GM18520 (cell line): Measurements from ENCODE around the gene TMEM164.

Source experiments
- ATAC-seq: cut with Tn5 transposase; IDR thresholded peaks from one replicate; pipeline ENCODE4 v1.9.1; 2021; ENCODE audit not compliant: unreplicated experiment

TMEM164 gene

DNA sequence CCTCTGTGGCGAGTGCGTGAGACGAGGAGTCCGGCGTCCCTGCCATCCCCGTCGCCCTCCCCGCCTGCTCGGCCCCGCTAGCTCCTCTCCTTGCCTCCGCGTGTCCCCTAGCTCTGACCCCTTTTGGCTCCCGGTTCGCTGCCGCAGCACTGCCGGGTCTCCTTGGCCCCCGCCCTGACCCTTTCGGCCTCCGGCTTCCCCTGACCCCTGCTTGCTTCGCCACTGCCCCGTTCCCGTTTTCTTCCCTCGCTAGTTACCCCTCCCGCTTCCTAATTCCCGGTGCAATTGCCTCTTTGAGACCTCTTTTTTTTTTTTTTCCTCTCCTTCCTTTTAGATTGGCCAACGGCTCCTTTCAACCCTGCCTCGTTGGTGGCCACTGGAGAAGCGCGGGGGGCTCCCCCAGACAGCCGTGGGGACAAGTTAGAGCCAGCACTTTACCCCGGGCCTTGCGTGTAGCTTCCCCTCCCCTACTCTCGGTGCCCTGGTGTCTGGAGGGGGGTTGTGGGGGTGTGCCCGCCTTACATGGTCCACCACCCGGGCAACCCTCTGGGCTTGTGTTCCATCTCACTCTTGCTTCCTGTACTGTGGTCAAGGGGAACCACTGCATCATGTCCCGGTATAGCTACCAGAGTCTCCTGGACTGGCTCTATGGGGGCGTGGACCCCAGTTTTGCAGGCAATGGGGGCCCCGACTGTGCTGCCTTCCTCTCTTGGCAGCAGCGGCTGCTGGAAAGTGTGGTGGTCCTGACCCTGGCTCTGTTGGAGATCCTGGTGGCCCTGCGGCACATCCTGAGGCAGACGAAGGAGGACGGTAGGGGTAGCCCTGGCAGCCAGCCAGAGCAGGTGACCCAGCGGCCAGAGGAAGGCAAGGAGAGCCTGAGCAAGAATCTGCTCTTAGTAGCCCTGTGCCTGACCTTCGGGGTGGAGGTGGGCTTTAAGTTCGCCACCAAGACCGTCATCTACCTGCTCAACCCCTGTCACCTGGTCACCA, 548 bp downstream of the TMEM164 start:
- no peak for ATAC-seq

DNA sequence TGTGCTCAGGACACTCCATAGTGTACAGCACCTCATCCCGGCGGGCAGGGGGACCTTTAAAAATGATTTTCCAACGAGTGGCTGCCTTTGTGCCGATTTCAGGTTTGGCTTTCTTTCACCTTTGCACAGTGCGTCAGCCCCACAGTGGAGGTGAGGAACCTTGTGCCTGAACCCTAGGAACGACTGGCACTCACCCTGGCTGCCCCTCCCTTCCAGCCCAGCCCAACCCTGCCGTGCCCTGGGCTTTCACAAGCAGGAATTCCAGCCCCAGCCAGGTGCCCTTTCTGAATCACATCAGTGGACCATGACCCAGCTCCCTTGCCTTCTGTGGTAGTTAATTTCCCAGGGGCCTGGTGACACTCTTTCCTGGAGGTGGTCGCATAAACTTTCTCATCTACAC, 1.3 kb downstream of the TMEM164 start:
- ATAC-seq, result no peak

DNA sequence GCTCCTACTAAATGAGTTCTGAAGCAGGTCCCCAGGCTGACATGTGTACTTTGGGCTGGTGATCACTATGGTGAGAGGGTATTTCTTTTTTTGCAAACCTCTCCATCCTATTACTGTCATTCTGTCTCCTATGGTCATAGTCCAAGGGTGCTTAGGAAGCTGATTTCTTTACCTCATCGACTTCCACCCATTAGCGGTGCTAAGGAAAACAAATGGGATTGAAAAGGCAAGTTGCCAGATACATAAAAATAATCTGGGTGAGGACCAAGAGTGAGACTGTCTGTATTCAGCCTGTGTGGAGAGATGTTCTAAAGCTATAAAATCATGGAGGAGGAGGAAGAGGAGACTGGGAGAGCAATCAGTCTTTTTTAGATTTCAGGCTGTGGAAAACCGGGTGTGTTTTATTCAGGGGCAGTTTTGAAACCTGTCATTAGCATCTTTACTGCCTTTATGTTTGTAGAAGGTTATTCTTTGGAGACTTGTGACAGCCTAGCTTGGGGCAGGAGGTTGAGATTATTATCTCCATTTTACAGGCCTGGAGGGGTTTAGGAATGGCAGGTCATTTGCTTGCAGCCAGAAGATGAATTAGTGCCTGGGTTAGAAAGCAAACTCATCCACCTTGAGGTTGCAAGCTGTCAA, 1.9 kb downstream of the TMEM164 start:
- ATAC-seq, result no peak

DNA sequence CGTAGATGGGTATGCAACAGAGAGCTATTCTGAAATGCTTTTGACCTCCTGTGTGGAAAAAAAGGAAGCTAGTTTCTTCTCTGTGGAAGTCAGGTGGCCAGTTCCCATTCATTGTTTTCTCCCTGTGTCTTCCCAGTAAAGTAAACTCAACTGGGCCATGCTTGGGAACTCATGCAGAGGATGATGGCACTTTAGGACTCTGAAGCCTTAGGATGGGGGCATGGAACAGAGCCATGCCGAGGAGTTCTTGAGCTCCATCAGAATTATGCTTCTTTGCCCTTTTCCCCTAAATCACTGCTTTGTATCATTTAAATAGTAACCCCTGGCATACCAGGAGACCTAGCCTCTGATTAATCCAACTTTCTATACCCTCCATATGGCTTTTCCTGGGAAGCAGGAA, 3.2 kb downstream of the TMEM164 start:
- ATAC-seq, result no peak

DNA sequence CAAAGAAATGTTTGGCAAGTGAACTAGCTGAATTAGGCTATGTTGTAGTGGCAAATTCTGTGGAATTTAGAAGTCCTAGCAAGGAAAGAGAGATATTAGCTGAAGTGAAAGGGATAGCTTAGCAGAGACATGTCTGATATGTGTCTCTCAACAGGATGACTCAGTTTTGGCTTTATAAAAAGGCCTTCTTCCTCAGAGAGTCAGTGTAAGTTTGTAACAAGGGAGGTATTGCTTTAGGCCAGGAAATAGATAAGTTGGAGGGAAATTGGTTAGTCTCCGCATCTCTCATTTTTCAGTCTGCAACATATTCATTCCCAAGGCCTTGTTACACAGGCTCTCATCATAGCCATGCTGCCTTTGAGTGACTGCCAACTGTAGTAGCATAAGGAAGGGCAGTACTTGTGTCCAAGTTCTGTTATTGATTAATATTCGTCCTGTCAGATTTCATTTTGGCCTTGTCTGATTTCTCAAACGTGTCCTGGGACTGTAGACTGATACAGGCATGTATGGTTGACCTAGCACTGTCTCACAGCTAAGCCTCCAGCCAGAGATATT, 4.0 kb downstream of the TMEM164 start:
- ATAC-seq, result no peak

DNA sequence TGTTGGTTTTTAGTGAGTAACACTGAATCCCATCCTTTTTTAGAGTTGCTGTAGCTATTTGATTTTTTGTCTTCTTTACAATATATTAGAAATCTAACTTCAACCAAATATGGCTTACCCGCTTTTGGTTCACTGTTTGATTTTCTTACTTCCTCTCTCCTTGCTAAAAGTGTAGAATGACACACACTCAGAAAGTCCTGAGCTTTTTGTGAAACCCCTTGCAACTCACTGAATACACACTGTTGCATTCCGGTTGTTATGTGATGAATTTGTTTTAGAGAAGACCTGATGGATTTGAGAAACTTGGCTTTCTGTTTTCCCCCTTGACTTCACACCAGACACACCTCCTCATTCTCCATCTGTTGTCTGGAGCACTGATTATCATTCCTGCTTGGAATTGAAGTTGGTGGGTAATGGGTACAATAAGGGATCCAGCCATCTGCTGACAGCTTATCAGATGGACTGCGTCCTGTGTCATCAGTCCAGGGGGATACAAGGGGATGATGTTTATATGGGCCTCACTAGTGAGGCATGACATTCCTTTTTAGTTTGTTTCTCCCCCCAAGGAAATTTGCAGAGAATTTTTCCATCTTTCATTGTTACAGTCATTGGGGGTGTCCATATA, 5.2 kb downstream of the TMEM164 start:
- no peak for ATAC-seq

DNA sequence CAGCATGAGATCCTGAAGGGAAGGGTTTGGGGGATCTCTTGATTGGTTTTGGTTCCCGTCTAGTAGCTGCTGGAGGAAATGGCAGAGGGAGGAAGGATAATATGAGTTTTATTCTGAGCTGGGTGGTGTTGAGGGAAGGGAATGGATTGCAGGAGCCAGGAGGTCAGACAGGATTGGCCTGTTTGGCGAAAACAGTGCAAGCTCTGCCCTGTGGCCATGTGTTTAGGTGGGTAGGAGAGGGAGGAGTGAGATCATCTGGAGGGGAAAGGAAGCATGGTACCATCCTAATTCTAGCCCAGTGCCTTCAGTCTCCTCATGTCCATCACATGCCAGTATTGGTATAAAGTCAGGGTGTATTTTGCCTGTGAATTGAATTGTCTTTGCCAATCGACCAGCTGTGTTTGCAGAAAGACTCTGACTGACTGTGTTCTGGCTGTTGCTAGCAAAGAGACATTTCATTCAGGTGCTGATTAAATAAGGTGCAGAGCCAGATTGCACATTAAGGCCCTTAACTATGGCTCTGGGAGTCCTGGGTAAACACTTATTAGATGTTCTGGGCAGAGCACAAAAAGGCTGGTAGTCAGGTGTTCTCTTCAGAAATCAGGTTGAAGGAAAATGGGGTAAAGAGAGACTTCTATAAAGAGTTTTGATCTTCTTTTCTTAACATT, 10.0 kb downstream of the TMEM164 start:
- ATAC-seq, result no peak

DNA sequence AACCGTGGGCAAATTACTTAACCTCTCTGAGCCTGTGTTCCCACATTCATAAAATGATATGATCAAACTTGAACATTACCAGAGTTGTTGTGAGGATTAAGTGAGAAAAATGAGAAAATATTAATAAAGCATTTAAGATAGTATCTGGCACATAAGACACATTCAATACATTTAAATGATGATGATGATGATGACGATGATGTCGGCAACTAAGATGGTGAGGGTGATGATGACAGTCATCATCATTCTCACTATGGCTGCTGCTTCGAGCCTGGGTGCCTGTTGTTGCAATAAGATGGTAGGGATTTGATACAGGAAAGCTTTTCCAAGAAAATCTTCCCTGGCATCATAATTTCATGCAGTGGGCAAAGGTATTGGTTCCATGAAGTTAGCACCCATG, 11.1 kb downstream of the TMEM164 start:
- ATAC-seq, result no peak

DNA sequence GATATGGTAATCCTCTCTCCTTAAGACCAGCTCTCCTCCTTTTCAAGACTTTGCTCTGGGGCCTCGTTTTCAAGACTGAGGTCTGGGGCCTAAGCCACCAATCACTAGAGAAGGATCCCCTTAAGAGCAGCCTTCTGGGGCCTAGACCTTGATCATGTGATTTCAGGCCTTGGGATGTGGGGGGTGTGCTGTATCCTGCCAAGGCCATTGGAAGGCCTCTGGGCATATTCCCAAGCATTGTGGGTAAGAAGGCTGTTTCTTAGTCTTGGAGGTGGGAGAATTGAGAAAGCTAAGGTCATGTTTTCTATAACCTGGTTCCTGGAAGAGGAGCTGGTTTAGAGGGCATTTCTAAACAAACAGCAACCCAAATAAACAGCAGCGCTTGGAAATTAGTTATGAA, 12.1 kb downstream of the TMEM164 start:
- ATAC-seq, result no peak

DNA sequence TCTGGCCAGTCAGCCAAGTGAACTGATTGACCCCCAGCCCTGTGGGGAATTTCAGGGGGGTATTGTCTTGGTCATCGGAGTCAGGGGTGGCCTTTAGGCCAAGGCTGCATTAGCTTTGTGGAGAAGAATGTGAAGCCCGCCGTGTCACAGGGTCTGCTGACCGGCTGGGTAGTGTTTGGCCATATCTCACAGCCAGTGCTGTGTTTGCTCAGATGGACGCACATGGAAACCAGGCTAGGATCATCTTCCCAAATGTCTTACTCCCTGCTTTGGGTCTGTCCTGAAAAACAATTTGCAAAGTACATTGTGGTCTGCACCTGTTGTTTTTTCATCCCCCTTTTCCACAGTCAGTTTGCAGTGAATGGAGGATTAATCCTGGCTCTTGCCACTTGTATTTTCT, 13.0 kb downstream of the TMEM164 start:
- ATAC-seq, result no peak

DNA sequence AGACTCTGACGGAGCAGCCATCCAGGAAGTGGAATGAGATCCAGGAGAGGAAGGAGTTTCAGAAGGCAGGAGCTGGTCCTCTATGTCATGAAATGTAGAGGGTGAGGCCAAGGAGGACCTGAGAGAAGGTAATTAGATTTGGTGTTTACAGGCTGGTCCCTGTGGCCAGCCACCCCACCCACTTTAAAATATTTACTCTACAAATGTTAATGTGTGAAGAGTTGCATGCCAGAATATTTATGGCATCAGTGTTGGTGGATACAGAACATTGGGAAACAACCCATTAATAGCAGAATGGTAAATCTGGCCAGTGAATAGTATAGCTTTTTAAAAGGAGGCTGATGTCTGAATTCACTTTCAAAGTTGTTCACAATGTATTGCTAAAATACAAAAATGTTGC, 17.6 kb downstream of the TMEM164 start:
- ATAC-seq, result no peak

DNA sequence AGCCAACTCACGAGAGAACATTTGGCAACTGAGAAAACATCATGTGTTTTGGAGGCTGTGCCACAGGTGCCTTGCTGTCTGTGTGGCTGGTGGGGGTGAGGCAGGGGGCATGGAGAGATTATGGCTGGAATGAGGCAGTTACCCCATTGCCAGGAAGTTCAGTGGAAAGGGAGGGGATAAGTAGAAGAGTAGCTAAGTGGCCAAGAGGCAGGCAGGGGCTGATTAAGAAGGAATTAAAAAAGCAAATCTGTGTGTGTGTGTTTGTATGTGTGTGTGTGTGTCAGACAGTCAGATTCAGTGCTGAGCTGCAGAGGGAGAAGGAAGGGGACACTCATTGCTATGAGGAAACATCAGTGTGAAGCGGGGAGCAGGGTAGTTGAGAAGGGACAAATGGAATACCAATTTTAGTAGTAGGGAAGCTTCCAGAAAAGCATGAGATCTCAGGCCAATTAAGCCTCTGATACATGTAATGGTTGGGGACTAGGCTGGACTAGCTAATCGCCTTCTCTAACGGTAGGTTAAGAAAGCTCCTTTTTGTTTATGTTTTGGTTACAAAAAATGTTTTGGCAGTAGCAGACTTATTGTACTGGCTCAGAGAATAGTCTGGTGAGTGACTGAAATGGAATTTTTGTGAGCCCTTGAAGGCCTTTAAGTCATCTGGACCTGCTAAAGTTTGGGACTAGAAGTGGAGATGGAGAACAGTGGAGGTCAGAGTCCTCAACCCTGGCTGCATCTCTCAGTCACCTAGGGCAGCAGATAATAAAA, 18.5 kb downstream of the TMEM164 start:
- no peak for ATAC-seq

DNA sequence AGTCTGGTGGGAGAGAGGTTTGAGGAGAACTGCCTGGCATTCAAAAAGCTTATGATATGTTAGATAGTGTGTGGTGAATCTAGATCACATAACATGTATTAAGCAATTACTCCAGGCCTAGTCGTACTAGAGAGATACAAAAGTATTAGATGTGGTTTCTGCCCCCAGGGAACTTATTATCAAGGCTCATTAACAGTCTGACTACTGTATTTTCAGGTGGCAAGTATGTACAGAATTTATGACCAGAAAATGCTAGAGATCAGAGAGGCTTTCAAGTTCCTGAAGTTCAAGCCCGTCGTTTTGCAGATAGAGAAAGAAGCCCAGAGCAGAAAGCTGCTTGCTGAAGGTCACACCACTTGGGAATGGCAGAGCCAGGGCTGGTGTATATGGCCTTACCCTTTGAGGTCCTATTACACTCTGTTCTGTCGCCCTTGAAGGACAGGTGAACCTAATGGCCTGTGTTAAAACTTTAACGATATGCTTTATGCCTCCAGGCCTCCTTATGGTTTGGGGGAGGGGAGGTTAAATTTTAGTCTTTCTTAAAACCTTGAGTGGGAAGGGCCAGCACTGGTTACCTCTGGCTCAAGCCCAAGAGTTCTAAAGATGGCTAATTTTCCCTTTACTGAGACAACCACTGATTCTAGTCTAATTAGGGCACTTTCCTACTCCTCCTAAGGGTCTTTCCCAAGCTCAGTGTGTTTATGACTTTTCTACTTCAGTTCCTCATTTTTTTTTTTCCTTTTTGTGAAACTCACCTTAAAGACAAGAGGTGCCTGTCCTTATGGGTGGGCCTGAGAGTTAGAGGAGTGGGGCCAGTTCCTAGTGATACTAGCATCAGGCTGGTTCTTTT, 19.9 kb downstream of the TMEM164 start:
- ATAC-seq, result no peak

DNA sequence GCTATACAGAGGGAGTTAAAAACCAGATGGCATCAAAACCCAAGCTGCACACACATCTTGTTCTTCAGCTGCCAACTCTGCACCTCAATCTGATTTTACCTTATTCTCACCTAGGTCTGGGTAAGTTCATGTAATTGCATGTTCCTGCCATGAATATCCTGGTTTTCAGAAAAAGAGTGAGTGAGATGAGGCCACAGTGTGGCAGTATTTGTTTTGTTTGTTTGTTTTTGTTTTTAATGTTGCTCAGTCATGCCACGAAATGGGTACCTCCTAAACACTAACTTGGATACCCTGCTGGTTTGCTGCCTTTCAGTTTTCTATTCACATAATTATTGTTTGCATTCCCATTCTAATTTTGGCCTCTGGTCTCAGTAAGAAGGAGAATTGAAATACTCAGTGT, 22.5 kb downstream of the TMEM164 start:
- no peak for ATAC-seq

DNA sequence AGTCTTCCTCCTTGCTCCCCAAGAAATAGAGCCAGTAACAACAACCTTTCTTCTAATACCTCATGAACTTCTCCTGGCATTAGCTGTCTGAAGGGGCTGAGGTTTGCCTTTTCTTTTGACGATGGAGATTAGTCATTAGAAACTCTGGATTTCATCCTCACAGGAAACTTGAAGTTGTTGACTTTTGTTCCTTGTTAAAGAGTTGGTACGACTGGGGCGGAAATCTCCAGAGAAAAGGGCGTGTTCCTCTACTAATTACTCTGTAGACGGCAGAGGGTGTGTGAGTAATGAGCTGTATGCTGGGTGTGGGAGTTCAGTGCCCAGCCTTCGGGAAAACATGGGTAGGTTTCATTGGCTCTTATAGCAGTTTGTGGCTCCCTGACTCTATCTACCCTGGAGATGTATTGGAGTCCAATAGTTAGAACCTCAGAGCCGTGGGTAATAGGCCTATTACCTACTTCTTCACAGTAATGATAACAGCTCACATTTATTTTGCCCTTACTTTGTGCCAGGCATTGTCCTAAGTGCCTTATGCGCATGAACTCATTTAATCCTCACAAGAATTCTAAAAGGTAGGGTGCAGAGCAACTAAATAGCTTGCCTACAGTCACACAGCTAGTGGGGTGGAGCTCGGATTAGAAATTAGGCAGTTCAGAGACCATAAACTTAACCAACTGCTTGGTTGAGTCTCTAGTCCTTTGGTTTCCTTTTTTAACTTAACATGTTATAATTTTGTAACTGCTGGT, 23.4 kb downstream of the TMEM164 start:
- ATAC-seq, result no peak

DNA sequence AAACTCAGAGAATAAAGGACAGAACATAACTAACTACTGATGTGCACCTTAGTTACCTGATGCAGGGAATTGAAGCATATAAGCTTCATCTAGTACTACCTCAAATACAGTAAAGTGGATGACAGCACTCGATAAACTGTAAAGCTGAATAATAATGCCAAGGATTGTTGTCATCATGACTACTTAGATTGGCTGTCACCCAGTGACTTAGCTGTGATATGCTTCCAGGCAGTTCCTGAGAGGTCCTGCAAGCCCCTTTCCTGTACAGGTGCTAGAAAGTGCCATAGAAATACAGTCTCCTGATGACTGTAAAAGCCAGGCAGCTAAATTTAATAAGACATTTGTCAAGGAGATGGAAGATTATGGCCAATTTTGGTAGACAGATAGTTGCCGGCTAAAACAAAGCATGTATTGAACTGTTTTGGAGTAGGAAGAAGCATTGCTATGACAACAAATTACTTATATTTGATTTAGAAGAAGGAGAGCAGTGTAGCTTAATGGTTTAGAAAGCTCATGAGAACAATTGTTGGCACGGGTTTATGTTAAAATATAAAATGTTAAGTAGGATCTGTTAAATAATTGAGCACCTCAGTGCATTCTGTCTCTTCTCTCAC, 29.7 kb downstream of the TMEM164 start:
- ATAC-seq, result no peak

DNA sequence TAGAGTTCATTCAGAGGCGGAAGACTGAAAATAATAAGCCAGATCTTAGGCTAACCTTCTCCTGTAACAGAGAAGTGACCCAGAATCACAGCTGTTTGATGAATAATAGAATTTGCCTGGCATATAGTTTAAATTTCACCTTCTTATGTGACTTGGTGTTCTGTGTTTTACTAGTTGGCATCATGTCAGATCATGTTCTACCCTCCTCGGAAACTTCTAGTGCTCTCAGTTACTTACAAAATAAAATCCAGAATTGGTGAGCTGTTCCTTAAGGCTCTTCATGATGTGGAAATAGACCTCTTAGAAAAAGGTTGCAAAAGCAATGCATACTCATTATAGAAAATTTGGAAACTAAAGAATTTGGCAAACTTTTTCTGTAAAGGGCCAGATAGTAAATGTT, 31.1 kb downstream of the TMEM164 start:
- no peak for ATAC-seq
